GM12878 (cell line): Measurements from ENCODE around the gene TM7SF3.

Experiments
- CHD4 ChIP-seq: fragments of 200-600 bp; sonication (generic); IDR thresholded peaks from 2 replicates; pipeline ENCODE4 v1.6.1; 2016; ENCODE audit warnings: mild to moderate bottlenecking
- CTCF ChIP-seq, 3 experiments: IDR thresholded peaks in 2 of 3; conservative IDR thresholded peaks in 1 of 3; 2 replicates each; pipeline ENCODE4 v1.5.1; 2011; ENCODE audit warnings: low read depth in 3 of 3, low read length in 3 of 3, mild to moderate bottlenecking in 3 of 3, control low read depth in 2 of 3, moderate library complexity in 2 of 3, inconsistent platforms in 1 of 3, mixed read lengths in 1 of 3; ENCODE audit not compliant: control insufficient read depth in 2 of 3, insufficient read depth in 1 of 3; ENCODE audit errors: extremely low read depth in 1 of 3
- GABPA ChIP-seq: IDR thresholded peaks from 2 replicates; pipeline ENCODE4 v1.6.1; 2014; ENCODE audit warnings: antibody characterized with exemption, low read depth, mild to moderate bottlenecking, inconsistent platforms
- HDAC6 ChIP-seq: fragments of 200-600 bp; sonication (generic); IDR thresholded peaks from one replicate; pipeline ENCODE4 v1.8.0; 2017; ENCODE audit warnings: antibody characterized with exemption; ENCODE audit not compliant: unreplicated experiment
- MTA2 ChIP-seq: fragments of 450-650 bp; IDR thresholded peaks from 2 replicates; pipeline ENCODE4 v1.6.1; 2016; ENCODE audit warnings: low read depth, mild to moderate bottlenecking, moderate library complexity
- POLR2A ChIP-seq: IDR thresholded peaks from 2 replicates; pipeline ENCODE4 v1.6.1; 2011; ENCODE audit warnings: low read depth, mild to moderate bottlenecking, low read length
- POLR2AphosphoS5 ChIP-seq: IDR thresholded peaks from 2 replicates; pipeline ENCODE4 v1.6.1; 2011; ENCODE audit warnings: mild to moderate bottlenecking, low read length, inconsistent platforms
- RELA ChIP-seq: fragments of 450-650 bp; IDR thresholded peaks from 2 replicates; pipeline ENCODE4 v1.8.0; 2014; ENCODE audit warnings: borderline replicate concordance; ENCODE audit not compliant: partially characterized antibody
- STAT3 ChIP-seq: IDR thresholded peaks from 2 replicates; pipeline ENCODE4 v1.6.1; 2011; ENCODE audit warnings: low read depth, low read length, improper control_type of control experiment
- ZBTB4 ChIP-seq: fragments of 450-650 bp; formaldehyde crosslinking; IDR thresholded peaks from 2 replicates; pipeline ENCODE4 v1.4.0; 2022; ENCODE audit warnings: mild to moderate bottlenecking, moderate library complexity
- ZNF24 ChIP-seq: fragments of 450-650 bp; IDR thresholded peaks from 2 replicates; pipeline ENCODE4 v1.6.1; 2017; ENCODE audit warnings: antibody characterized with exemption, mild to moderate bottlenecking
- ZNF274 ChIP-seq: IDR thresholded peaks from one replicate; pipeline ENCODE4 v1.8.0; 2011; ENCODE audit not compliant: insufficient read length, insufficient read depth
- ZZZ3 ChIP-seq: IDR thresholded peaks from 2 replicates; pipeline ENCODE4 v1.6.1; 2011; ENCODE audit warnings: low read depth; ENCODE audit not compliant: control insufficient read depth, insufficient read length
- TF ChIP-seq, protein P1 (sequence below): IDR thresholded peaks from 2 replicates; pipeline ENCODE4 v1.6.1; 2012; ENCODE audit warnings: low read depth, low read length, improper control_type of control experiment

DNA sequence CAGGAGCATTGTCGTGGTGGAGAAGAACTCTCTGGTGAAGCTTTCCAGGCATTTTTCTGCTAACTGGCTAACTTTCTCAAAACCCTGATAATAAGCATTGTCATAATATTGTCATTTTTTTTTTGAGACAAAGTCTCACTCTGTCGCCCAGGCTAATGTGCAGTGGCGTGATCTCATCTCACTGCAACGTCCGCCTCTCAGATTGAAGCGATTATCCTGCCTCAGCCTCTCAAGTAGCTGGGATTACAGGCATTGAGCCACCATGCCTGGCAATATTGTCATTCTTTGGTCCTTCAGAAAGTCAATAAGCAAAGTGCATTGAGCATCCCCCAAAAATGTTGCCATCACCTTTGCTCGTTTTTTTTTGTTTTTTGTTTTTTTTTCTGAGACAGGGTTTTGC lies 41.8 kb upstream of the TM7SF3 start:
- TF ChIP-seq ZNF274 (no peak), RELA (no peak), HDAC6 (no peak), GABPA (no peak), POLR2AphosphoS5 (no peak), ZNF24 (no peak), CTCF (IDR thresholded peaks at IDR 0.05 in 2 of 3, conservative IDR thresholded peaks at IDR 0.05 in 1 of 3; ENCODE audit: control insufficient read depth in 2 of 3, extremely low read depth in 1 of 3, insufficient read depth in 1 of 3, low read depth in 3 of 3, low read length in 3 of 3) (no peak), POLR2A (no peak), ZZZ3 (no peak), ZBTB4 (CRISPR knock-in tag) (no peak), CHD4 (no peak), MTA2 (no peak), STAT3 (no peak)
- TF ChIP-seq, protein P1, sequence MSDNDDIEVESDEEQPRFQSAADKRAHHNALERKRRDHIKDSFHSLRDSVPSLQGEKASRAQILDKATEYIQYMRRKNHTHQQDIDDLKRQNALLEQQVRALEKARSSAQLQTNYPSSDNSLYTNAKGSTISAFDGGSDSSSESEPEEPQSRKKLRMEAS, result no peak
